ENCODE measurements around the gene BBX.
A peak's percentile ranks its signal among the peaks of the same experiment; 100 is the strongest.
"Not testable (repeated sequence)": the region's sequence is repeated elsewhere in the genome, so short reads cannot be mapped to it uniquely, and the experiment has no call there.

The BBX gene

DNA sequence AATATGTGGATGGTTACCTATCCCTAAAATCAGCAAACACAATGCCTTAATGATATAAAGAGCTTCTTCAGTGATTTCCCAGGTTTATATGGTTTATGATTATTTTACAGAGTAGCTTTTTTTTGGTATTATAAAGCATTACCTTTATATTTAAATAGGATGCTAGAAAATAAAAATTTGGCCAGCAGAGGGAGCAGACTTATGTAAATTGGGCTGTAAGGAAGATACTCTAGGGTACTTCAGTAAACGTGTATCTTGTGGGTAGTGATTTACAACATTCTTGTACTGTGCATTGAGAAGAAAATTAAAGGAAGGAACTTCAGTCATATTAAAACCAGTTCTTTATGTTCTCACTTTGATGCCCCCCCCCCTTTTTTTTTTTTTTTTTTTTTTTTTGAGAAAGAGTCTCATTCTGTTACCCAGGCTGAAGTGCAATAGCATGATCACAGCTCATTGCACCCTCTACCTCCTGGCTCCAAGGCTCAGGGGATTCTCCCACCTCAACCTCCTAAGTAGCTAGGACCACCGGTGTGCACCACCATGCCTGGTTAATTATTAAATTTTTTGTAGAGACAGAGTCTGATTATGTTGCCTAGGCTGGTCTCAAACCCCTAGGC, 167.9 kb downstream of the BBX start:
- peak; percentile 88 for DNase-seq

- DNase-seq, result not testable (repeated sequence)
These were observed 169.2 kb downstream of the BBX start for GRCh38 chr3:107691984-107692383.

DNA sequence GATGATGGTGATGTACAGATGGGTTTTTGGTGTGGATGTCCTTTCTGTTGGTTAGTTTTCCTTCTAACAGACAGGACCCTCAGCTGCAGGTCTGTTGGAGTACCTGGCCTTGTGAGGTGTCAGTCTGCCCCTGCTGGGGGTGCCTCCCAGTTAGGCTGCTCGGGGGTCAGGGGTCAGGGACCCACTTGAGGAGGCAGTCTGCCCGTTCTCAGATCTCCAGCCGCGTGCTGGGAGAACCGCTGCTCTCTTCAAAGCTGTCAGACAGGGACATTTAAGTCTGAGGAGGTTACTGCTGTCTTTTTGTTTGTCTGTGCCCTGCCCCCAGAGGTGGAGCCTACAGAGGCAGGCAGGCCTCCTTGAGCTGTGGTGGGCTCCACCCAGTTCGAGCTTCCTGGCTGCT, 174.6 kb downstream of the BBX start:
- not testable (repeated sequence) for DNase-seq

DNA sequence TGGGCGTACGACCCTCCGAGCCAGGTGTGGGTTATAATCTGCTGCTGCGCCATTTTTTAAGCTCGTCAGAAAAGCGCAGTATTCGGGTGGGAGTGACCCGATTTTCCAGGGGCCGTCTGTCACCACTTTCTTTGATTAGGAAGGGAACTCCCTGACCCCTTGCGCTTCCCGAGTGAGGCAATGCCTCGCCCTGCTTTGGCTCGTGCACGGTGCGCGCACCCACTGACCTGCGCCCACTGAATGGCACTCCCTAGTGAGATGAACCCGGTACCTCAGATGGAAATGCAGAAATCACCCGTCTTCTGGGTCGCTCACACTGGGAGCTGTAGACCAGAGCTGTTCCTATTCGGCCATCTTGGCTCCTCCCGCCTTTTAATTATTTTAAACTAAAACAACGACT, 175.1 kb downstream of the BBX start:
- not testable (repeated sequence) for DNase-seq

DNA sequence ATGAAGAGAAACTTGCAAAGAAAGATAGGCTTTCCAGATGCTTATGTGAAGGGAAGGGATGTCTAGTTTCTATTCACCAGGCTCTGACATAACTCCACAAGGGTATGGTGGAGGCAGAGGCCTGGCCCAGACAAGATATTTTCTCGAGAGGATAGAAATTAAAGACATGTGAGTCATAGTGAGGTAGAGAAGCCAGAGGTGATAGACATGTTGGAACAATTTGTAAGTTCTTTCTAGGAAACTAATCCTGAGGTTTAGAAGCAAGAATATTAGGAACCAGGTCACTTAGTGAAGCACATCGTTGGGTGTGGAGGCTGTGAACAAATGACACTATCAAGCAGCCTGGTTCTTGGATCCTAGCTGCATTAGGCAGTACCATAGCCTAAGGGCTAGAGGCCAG, 176.9 kb downstream of the BBX start:
- no peak for DNase-seq

GRCh38 chr3:107701299-107701698, 178.5 kb downstream of the BBX start:
- no peak for DNase-seq

DNA sequence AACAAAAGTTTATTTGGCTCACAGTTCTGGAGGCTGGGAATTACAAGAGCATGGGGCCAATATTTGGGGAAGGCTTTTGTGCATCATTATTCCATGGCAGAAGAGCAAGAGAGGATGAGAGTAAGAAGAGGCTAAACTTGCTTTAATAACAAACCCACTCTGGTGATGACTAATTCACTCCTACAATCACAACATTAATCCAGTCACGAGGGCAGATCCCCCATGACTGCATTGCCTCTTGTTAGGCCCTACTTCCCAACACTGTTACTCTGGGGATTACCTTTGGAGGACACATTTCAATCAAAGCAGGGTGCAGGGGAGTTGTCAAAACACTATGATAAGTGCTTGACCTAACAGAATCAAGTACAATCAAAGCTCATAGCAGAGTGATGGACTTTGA, 181.7 kb downstream of the BBX start:
- DNase-seq, result no peak

GRCh38 chr3:107705046-107705445, 182.3 kb downstream of the BBX start:
- no peak for DNase-seq

GRCh38 chr3:107710851-107711250, 188.1 kb downstream of the BBX start:
- DNase-seq, result peak; percentile 14

DNA sequence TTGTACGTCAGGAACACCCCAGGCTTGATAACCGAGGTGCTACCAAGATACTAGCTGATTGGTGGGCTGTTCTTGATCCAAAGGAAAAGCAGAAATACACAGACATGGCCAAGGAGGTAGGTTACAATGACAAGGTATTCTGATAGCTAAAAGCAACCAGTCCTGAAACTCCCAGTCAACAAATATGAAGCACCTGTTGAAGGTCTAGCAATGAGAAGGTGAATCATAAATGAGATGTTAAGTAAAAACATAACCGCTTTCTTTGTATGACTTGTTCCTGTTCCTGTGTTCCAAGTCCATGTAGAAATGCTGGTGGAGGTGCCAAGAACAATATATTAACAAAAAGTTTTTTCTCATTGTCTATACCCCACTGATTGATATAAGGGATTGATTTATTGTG, 194.0 kb downstream of the BBX start:
- no peak for DNase-seq

GRCh38 chr3:107718547-107718946, 195.8 kb downstream of the BBX start:
- DNase-seq, result no peak

DNA sequence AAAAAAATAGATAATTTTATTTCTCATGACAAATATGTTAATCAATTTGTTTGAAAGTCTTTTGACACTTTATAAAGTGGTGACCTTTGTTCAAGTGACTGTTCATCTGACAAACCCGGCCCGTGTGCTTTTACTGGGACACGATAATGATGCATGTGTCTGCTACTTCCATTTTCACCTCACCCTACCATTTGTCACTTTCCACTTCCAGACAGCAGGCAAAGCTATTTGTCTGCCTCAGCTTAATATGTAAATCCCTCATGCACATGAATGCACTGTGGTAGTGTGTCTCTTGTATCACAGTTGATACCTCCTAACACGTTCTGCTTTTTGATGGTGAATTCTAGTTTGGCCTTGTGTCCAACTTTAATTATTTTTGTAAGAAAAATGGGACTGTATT, 204.3 kb downstream of the BBX start:
- DNase-seq, result no peak

DNA sequence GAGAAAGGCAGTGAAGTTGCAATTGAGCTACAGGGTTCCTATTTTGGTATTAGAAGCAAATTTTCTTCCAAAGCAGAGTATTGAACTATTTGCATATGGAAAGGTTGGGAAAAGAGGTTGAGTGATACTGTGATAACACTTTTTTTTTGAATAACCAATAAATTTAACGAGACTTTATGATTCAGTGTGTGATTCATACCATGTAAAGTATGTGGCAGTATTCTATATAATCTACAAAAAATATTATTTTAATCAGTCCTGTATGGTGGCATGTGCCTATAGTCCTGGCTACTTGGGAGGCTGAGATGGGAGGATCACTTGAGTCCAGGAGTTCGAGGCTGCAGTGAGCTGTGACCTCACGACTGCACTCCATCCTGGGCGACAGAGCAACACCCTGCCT, 206.9 kb downstream of the BBX start:
- DNase-seq, result no peak

GRCh38 chr3:107734317-107734716, 211.6 kb downstream of the BBX start:
- DNase-seq, result no peak

DNA sequence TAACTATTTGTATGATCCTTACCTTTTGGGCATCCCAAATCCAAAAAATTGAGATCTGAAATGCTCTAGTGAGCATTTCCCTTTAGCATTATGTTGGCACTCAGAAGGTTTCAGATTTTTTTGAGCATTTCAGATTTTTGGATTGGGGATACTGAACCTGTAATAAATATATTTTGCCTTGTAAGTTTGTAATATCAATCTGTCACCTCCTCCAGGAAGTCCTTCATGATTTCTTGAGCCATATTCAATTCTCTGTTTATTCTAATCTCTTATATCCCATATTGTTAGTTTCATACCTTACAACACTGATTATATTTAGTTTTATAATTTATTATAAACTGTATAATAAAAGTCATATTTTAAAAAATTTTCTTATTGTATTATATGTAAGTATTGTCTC, 215.2 kb downstream of the BBX start:
- no peak for DNase-seq

DNA sequence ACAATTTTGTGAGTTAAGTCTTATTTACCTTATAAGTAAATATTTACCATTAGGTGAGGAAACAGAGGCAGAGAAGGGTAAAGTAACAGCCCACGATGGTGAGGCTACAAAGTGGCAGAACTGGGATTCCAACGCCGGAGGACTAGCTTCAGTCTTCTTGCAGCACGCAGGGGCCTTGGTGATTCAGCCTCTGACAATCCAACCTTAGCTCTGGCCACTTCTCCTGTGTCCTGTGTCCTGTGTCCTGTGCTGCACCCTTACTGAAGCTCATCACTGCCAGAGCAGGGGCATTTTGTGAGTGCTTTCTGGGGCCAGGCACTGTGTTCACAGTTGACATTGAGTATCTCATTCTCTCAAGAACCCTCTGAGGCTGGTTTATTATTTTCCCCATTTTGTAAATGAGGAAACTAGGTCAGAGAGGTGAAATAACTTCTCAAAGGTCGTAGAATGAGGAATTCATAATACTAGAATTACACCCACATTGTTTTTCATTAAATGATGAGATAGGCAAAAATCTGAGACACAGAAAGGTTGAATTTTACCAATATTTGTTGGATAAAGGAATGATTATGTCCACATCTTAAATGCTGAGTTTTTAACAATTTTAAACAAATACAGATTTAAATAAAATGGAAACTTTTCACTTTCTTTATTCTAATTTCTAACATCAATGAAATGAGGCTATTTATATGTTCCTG, 215.9 kb downstream of the BBX start:
- DNase-seq, result no peak

DNA sequence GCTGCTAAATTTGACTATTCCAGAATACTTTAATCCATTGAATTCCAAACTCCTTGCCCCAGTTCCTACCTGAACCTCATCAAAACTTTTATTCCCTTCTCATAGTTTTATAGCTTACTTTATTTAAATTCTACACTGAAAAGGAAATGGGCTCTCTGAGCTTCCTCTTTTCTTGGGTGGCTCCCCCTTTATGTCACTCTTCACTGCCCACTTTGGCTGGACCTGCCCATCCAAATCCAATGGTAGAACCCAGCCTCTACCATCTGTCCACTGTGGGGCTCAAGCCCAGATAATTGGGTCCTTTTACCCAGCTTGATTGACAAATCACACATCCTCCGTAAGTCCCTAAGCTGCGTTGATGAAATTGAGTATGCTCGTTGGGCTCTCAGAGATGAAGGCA, 216.5 kb downstream of the BBX start:
- DNase-seq, result no peak

- DNase-seq, result peak; percentile 67
These were observed 218.5 kb downstream of the BBX start for GRCh38 chr3:107740992-107741896.

GRCh38 chr3:107745354-107745753, 222.6 kb downstream of the BBX start:
- DNase-seq, result no peak

- DNase-seq, result peak; percentile 51
These were observed 229.6 kb downstream of the BBX start for GRCh38 chr3:107752202-107752990.

- peak; percentile 72 for DNase-seq
These were observed 230.7 kb downstream of the BBX start for GRCh38 chr3:107753494-107753893.

DNA sequence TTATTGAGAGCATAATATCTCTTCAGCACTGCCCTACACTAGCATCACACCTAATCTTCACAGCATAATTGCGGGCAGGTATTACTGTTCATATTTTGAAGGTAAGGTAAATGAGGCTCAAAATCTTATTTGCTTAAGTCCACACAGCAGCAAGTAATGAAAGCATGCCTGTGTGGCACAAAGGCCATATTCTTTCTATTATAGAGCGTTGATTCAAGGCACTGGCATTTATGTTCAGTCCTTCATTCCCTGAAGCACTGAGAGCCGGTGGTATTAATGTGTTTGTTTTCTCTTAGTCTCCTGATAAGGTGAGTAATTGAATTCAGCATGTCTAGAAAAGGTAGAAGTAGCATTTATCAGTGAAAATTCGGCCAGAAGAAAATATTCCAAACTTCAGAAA, 231.2 kb downstream of the BBX start:
- DNase-seq, result no peak

DNA sequence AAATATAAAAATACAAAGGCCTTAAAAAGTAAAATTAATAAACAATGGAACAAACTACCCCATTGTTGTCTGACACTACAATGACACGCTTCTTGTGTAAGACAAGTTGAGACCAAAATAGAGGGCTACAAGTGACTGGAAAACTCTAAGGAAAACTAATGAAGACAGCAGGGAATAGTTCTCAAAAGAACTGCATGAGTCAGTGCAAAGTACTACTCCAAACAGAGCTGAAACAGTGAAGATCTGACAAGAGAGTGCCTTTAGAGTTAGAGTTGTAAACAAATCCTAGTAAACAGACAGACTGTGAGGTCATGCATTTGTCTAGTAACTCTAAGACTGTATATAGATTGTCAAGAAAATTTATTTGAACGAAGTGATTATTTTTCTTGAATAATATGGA, 233.9 kb downstream of the BBX start:
- no peak for DNase-seq
